HT-29 (cell line): Measurements from ENCODE around the gene NPTN. TPM values are rescaled to one million over a fixed set of nuclear protein-coding genes. Genes with fewer than 3 reads are reported as not detected.
"Not testable (repeated sequence)": the region's sequence is repeated elsewhere in the genome, so short reads cannot be mapped to it uniquely, and the experiment has no call there.

Experiments
- DNase-seq: peaks from one replicate; pipeline ENCODE4 v3.0.0-alpha.2; 2015; ENCODE audit warnings: low spot score
- total RNA-seq: library from RNA; depleted of rRNA; stranded (reverse); fragments of >200 nt; shearing (Covaris generic); gene quantifications from 2 replicates; pipeline ENCODE4 v1.2.3, GENCODE V29; 2014

NPTN gene
- total RNA-seq, 1 experiment from 2014 or later = 108 TPM

DNA sequence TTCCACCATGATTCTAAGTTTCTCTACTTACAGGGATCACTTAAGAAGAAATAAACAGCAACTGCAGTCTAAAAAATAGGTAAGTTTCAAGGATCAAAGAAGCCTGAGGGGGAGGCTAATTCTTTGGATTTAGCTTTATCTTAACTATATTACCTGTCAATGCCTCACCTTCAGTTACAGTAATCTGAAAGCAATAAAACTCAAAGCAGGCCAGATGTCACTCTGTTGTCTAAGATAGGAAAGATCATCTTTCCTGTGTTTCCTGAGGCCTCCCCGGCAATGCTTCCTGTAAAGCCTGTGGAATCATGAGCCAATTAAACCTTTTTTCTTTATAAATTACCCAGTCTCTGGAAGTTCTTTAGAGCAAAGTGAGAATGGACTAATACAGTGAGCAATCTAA lies 60.2 kb downstream of the NPTN start:
- DNase-seq = no peak

DNA sequence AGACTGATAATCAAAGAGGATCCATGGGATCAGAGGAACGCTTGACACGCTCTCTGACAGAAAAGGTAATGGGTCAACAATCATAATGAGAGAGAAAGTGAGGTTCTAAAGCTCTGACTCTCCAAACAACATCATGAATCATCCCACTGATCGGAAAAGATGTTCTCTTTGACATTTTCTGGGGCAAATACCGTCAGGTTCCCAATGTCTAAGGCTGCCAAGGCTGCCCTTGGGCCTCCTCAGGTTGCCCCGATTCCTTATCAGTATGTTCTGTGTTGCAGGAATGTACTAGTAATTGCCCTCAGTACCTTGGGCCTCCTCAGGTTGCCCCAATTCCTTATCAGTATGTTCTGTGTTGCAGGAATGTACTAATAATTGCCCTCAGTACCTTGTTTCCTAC lies 60.9 kb downstream of the NPTN start:
- no peak for DNase-seq

DNA sequence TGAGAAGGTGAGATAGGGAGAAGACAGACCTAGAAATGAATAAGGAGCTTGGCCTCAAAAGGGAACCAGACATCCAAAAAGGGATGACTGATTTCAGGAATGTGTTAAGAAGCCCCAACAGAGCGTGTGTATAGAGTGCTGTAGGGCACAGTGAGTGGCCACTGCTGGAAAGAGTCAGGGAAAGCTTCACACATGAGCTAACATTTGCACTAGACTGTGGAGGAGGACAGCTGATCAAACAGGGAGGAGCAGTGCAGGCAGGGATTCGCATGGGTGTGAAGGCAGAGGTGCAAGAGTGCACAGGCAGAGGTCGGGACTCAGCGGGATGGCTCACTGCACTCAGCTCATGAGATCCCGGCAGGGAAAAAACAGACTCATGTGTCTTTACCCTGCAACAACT lies 61.8 kb downstream of the NPTN start:
- no peak for DNase-seq

DNA sequence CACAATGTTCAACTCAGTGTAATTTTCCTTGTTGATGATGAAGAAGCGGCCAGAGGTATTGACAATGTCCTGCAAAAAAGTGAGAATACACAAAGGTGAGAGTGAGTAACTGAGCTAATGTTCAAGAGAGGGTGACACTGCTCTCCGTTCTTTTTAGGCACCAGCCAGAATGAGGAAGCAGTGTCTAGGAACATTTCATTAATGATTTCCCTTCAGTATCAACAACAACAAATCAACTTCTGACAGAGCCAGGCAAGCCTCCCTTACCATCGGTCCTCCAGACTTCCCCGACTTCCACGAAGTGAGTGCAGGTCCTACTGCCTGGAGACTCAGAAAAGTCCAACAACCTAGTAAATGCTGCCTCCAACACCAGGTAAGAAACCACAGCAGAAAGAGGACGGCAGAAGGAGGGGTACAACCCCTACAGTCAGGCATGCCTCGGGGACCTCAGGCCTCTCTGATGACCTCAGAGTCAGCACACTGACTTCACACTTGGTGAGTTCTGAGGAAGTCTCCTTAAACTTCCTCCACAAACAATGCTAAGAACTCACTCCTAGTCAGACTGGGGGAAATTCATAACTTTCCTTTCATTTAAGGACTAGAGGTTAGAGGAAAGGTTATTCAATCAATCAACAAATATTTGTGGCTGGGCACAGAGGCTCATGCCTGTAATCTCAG lies 62.7 kb downstream of the NPTN start:
- DNase-seq = no peak

DNA sequence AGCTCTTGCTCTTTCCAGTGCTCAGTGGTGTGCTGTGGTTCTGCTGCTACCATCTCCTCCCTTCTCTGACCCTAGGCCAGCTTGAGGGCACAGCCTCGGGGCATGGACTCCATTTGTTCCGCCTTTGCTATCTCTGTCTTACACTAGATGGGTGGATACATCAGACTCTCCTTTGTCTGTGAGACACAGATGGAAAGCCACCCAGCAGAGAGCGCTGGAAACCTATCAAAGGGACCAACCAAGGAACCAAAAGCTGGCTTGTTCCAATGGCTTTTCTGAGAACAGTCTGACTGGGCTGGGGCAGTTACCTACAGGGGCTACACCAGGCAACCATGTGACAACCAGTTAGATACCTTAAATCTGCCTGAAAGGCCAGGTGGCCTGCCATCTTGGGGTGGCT lies 63.8 kb downstream of the NPTN start:
- no peak for DNase-seq

DNA sequence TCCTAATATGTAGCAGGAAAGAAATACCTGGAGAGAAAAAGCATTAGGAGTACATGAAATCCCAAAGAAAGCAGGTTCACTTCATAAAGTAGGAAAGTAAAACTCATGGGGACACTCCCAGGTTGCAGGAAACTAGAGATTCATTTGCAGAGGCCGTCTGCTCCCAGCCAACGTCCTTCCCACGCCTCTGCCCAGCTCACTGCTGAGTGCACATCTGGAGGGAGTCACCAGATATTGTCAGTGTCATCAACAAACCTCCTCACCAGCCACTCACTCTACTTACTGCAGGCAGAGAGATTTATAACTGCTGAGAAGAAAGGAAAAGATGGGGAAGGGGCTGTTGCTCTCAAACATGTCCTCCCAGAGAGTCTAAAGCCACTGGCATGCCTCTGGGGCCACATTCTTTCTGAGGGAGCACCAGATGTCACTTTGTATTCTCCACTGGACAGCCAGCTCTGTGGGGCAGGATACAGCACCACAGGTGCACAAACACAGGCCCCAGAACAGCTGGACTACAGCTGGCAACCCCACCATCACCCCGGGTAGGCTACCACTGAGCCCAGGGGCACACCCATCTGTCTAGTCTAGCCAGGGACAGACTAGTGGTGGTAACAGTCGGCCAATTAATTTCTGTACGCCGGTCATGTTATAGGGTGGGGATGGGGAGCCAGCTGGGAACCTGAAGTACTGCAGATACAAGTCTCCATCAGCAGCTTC lies 64.5 kb downstream of the NPTN start:
- no peak for DNase-seq

DNA sequence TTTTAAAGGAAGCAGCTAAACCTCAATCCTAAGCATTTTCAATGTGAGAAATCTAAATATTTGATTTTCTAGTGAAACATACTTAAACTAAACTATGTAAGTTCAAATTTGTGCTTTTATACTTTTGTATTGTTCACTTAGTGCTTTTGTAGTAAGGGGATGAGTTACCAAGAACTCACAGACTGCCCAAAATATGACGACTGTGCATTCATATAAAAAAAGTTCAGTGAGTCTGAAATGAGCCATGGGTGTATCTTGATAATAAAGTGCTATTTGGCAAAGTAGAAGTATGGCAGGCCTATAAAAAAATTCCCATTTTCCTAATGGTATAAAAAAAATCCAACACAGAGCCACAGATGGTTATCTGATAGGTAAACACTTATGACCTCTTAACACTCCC lies 66.2 kb downstream of the NPTN start:
- no peak for DNase-seq

DNA sequence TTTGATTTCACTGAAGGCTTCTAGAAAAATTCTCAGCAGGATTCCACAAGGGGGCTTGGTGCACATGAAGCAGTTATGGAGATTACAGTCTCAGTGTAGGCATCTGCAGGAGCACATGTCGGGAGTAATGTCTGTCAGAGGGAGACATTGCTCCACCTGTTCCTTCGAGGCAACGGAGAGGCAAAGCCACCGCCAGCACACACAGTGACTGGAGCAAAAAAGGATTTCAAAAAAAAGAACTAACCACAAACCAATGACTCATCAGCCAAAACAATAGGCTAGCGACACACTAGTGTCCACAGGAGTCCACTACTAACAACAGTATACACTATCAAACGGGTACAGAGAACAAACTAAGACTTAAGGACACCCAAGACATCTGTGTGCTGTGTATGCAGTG lies 68.9 kb downstream of the NPTN start:
- DNase-seq = peak; percentile 52

DNA sequence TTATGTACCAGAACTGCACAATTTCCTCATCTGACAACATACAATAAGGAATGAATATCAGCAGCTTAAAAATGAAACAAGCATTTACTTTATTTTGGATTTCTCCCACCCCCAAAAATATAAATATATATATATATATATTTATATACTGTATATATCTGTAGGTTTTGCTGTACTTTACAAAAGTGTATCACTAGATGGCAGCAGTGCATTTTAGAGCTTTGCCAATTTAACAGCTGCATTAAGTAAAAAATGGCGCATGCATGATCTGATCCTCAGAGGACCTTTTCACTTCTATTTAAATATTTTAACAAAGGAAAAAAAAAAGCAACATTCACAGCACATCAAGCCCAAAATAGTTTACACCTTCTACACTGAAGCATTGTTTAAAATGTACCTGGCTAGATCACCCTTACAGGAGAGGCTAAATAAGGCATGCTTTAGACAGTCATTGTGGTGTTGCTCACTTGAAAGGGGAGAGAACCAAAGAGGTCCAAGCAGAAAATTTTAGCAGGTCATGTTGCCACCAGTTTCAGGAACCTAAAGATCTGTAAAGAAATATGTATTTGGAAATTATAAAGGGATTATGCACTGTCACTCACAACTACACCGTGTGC lies 72.6 kb downstream of the NPTN start:
- DNase-seq = peak; percentile 73

DNA sequence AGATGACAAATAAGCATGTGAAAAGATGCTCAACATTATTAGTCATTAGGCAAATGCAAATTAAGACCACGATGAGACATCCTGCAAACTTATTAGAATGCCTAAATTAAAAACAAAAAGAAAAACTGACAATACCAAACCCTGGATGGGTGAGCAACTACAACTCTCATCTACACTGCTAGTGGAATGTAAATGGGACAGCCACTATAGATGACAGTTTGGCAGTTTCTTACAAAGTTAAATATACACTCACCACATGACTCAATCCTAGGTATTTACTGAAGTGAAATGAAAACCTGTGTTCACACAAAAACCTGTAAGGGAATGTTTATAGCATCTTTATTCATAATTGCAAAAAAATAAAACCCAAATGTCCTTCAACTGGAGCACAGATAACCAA lies 74.7 kb downstream of the NPTN start:
- no peak for DNase-seq

DNA sequence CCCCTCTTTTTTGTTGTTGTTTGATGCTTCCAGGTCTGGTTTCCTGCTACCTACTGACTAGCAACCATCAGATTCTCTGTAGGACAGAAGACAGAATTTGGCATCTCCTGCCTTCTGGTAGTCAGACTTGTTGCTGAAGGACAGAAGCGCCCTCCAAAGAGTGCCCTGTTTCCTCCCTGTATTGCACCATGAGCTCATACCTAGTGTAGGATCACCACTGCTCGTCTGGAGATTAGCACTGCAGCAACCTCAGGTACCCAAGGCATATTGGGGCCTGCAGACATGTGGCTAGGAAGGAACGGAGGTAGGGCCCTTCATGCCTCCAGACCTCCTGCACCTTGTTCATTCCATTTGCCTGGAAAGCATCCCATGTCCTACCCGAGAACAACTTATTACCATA lies 78.1 kb downstream of the NPTN start:
- DNase-seq = no peak

DNA sequence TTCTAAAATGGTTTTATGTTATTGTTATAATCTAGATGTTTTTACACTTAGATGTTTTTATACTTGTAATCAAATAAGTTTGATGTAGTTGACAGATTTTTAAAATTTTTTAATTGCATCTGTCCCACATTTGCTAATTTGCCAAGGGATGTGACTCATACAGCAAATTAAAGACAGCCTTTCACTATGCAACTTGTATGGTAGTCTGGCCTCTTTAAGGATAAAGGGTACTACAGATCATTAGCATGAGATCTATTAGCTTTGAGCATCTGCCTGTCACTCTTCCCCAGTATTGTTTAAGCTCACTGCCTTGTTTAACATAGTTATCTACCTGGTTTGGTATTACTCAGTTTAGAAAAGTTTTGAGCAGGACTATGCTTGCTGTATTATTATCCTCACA lies 83.0 kb downstream of the NPTN start:
- no peak for DNase-seq

DNA sequence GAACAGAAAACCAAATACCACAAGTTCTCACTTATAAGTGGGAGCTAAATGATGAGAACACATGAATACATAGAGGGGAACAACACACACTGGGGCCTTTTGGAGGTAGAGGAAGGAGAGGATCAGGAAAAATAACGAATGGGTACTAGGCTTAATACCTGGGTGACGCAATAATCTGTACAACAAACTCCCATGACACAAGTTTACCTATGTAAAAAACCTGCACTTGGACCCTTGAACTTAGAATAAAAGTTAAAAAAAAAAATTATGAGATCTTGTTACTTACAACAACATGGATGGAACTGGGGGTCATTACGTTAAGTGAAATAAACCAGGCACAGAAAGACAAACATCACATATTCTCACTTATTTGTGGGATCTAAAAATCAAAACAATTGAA lies 84.3 kb downstream of the NPTN start:
- not testable (repeated sequence) for DNase-seq

DNA sequence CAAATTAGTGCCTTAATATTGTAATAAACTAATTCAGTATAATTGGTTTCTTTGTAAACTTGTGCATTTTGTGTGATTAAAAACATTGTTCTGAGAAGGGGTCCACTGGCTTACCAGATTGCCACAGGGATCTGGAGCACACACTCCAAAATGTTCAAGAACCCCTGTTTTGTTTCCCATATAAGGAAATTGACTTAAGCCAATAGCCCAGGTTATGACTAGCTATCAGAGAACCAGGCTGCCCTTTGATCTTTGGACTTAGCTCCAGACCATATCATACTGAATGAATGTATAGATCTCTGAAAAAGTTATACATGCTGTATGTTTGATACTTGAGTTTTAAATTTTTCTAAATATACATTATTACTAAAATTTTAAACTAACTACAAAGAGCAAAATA lies 91.7 kb downstream of the NPTN start:
- no peak for DNase-seq

DNA sequence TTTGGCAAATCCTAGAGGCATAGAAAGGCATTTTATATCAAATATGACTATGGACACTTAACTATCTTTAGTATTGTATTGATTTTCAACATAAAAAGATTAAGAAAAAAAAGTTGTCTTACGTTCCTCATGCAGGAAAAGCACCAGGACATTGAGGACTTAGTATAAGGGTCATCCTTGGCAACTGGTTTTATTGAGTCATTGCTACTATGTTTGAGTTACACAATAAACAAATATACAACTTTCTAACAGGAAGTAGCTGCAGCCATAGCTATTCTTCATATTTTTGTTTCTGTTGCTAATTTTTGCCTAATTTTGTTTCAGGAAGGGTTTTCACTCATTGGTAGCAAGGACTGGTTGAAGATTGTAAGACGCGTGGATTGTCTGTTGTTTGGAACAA lies 93.0 kb downstream of the NPTN start:
- no peak for DNase-seq

DNA sequence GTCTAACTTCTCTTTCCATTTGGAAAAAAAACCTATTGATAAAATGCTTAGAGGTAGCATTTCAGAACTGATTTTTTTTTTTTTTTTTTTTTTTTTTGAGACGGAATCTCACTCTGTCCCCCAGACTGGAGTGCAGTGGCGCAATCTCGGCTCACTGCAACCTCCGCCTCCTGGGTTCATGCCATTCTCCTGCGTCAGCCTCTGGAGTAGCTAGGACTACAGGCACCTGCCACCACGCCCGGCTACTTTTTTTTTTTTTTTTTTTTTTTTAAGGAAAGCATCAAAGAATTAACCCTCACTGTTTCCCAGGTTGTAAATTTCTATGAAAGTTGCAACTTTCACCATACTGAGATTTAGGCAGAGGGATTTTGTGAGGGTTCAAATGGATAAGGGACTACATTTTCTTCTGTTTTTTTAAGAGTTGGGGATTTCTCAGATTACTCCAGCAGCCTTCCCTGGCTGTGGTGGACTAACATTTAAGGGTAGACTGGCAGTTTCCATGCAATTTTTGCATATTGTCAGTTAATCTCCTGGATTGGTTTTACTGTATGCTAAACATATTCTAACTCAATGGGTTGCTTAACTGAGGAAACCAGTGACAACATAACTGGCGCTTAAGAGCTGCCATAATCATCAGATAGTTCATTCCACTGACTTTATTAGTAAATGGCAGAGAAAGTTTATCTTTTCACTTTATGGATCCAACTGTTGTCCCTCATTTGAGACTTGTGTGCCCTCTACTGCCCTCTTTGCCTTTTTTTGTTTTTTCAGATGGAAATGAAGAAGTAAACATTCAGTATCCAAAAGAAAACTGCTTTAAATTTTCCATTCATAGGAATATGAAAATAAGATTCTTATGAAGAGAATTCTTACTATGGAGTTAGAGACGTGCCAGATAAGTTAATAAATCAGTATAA lies 93.7 kb downstream of the NPTN start:
- DNase-seq = peak; percentile 25

DNA sequence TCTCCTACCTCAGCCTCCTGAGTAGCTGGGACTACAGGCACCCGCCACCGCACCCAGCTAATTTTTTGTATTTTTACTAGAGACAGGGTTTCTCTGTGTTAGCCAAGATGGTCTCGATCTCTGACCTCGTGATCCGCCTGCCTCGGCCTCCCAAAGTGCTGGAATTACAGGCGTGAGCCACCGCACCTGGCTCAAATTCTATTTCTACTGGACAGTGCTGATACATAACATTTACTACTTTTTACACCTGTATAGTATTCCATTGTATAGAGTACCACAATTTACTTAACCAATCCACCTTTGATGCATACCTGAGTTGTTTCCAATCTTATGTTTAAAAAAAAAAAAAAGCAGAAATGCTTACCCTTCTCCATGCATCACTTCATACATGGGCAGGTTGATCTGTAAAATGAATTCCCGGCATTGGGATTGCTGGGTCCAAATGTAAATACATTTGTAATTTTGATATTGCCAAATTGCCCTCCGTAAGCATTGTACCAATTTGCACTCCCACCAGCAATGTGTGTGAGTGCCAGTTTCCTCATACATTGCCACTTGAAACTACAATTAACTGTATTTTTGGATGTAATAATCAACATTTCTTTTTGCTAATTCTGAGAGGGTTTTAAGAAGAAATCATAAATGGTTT lies 94.5 kb downstream of the NPTN start:
- DNase-seq = no peak

DNA sequence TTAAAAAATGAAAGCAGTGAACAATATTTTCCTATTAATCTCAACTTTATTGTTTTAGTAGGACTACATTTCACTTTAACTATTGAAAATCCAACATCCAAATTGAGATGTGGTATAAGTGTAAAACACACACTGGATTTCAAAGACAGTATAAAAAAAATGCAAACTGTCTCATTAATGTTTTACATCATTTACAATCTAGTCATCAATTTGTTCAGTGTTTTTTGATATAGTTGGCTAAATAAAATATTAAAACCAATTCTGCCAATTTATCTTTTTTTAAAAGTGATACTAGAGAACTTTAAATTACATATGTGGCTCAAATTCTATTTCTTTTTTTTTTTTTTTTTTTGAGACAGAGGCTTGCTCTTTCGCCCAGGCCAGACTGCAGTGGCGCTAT lies 95.1 kb downstream of the NPTN start:
- no peak for DNase-seq

DNA sequence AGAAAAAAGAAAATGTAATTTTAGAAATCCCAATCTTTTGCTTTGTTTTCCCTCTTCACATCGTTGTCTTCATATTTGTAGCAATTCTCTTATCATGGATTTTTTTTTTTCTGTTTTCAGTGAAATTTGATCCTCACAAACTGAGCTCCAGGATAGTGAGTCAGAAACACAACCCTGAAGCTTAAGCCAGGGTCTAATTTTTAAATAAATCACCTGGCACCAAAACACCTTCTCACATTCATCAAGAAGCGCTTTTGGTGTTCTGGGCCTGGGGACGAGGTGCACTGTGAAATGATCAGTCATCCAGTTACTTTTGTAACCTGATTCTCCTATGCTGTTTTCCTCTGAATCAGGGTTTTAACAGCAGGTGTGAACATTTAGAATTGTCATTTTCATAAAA lies 102.5 kb downstream of the NPTN start:
- DNase-seq = no peak

DNA sequence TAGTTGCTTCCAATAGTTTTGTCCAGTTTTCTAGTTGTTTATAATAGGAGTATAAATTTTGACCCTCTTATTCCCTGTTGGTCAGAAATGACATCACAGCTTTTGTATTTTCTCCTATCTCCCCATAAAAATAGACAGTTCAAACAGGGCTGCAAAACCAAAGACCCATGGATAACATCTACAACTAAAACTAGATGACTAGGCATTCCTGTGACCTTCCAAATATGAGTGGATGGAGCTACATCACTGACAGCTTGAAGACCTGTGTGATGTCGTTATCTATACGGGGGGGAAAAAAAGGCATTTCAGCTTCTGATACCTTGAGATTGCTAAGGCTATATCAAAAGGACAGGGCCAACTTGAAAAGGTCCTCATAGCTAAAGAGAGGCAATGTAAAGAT lies 105.6 kb downstream of the NPTN start:
- no peak for DNase-seq

DNA sequence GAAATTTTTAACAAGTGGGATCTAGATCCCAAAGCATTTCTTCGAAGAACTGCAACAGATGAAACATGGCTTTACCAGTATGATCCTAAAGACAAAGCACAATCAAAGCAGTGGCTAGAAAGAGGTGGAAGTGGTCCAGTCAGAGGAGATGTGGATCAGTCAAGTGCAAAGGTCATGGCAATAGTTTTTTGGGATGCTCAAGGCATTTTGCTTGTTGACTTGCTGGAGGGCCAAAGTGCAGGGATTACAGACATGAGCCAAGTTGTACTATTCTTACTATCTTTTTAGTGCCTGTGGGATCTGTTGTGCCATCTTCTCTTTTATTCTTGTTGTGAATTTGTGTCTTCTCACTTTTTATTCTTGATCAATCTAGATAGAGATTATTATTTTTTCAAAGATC lies 108.3 kb downstream of the NPTN start:
- DNase-seq = no peak

DNA sequence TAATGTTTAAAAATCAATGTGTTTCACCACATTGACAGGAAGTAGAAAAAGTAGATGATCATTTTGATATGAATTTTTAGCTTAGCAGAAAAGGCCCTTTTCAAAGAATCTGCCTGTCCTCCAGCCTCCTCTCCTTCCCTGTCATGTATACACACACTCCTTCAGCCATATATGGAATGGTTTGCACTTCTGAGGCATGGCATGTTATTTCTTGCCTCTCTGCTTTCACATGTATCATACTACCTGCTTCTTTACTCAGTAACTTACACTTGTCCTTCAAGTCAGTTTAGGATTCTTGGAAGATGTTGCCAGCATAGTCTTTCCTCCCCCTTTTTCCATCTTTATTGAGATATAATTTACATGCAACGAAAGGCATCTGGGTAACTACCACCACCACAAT lies 111.2 kb downstream of the NPTN start:
- DNase-seq = no peak
